Right forelimb (tissue), 1 donor: ENCODE data around the gene ELP1.

Source experiments
- DNase-seq: peaks from one replicate; pipeline ENCODE4 v3.0.0-alpha.2; 2018

Gene ELP1

DNA sequence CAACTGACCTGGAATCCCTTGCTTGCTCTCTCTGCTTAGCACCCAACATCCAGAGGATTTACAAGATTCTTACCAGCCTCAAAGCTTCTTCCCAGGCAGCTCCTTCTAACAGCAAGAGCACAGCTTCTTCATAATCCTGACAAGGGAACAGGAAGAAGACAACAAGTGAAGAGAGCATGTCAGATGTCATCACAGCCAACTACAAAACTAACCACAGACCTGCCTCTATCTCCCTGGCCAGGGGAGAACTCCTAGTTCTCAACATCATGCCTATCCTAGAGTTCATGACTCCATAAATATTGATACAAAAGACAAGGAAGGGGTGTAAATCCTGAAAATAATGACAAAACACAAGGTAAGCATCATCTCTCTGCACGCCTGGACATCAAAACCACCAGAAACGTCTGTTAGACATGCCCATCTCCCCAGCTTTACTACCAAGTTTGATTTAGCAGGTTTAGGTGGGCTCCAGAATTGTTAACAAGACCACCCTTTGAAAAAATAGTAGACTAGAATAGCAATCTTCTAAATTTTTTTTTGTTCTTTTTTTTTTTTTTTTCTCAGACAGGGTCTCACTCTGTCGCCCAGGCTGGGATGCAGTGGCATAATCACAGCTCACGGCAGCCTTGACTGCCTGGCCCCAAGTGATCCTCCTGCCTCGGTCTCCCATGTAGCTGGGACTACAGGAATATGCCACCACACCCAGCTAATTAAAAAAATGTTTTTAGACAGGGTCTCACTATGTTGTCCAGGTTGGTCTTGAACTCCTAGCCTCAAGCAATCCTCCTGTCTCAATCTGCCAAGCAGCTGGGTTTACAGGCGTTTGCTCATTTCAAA is 51.7 kb downstream of the ELP1 start:
- DNase-seq, result no peak

DNA sequence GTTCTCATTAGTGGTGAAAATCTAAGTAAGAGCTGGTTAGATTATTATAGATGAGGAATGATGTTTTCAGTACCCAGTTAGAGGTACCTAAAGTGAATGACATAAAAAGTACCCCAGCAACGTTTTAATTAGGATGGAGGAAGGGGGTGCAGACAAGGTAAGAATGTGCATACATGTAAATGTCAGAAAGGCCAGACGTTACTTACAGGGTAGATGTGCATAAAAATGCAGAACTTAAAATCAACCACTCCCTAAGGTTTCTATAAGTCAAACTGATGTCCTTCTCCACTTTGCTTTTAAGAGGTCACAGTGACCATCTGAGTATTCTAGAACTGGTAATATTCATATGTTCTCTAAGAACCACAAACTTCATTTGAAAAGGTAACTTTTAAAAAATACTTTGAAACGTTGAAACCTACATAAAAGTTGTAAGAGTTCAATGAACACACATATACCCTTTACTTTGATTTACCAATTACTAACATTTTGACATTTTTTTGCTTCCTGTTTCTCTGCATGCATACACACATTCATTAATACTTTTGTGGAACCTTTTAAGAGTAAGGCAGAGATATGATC is 53.1 kb downstream of the ELP1 start:
- no peak for DNase-seq

DNA sequence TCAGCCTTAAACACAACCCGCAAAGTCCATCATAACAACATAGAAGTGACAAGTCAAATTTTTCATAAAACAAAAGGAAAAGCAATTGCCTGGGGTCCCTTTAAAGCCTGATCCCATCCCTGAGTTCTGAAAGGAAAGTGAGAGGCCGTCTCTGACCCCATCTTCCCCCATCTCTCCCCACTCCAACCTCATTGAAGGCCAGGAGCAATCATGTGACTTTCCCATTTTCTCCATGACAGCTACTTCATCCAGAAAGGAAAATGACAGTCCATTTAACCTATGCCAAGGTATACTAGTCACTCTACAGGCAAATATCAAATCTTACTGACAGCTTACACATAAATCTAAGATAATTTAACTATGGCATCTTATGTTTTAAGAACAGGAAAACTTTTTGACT is 56.4 kb downstream of the ELP1 start:
- DNase-seq, result no peak

DNA sequence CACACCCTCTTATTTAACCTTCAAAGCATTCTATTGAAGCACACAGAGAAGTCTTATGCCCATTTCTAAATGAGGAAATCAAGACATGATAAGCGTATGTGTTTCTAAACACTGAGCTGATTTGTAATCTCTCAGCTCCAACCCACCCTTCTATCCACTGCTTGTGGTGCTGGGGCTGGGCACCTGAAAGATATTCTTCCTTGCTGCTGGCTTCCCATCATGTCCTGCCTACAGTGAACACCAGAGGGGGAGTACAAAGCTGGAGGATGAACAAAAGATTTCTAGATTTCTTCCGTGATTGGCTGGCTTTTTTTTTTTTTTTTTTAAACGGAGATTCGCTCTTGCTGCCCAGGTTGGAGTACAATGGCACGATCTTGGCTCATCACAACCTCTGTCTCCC is 57.5 kb downstream of the ELP1 start:
- DNase-seq, result no peak

DNA sequence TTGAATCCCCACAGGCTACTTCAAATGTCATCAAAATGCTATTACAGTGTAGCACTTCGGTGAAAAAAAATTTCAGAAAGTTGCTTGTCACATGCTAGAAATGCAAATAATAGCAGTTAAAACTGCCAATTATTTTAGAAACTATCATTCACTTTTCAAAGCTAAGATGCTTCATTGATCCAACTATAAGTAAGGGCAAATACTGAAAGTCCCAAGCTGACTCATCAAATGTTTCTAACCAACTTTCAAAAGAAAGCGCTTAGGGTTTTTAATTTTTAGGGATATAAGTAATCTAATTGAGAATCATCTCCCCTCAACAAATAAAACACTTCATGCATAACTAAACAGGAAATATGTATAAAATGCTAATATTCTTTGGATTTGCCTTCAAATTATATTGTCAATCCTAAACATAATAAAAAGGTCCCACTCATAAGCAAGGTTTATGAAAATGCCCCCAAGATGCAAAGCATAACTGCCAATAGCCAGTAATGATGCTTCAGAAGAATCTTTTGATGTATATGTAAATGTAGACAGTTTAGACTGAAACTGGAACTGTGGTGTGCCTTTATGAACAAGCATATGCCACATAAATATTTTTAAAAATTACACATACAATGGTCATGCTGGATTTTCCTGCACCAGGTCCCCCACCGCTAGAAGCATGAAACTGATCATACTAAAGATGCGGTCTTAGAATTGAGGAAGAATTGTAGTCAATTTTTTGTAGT is 59.7 kb downstream of the ELP1 start:
- DNase-seq, result no peak

DNA sequence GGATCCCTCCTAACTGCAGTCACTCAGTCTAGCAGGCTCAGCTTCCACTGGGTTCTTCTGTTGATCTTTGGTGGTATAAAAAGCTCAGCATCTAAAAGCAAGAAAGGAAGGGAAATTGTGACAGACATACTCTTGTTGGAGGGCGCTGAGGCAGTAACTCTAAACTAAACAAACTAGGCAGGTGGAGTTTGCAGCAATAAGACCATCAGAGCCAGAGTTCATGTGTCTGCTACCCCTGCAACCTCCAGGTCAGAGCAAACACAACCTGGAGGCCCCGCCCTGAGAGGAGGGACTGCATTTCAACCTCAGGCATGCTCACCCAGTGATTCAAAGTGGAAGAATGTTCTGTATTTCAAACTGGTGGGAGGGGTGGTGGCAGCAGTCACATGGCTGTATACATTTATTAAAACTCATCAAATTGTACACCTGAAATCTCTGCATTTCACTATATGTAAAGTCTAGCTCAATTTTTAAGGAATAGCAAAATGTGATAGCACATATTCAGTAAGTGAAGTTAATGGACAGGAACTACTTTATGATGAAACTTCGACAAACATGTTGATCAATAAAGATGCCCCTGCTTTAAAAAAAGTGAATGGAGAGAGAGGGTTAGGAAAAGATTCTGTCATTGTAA is 64.7 kb downstream of the ELP1 start:
- no peak for DNase-seq

DNA sequence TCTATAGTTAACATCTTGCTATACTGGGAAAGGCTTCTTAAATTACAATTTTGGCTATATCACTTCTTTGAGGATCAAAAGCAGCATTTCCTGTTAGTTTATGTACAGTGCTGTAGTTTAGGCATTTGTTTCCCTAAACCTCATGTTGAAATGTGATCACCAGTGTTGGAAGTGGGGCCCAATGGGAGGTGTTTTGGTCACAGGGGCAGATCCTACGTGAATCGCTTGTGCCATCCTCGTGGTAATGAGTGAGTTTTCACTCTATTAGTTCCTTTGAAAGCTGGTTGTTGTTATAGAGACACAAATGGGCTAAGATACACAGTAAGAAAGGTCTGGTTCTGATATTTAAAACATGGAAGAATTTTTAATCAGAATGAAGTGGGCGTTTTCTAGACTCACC is 66.1 kb downstream of the ELP1 start:
- DNase-seq, result no peak

DNA sequence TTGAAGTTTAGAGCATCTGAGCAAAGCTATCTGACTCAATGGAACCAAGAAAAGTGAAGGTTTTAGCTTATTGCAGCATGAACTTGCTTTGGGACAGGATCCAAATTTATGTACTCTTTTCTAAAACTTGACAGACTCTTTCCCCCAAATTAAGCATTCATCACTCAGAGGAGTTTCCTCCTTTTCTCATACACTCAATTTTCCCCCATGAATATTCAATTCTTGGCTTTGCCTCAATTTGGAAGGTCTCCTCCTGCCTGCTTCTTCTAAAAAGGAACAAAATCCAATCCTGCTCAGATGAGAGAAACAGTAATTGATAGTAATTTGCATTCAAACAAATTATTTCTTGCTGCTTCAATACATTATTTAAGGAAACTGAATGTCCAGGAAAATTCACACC is 66.8 kb downstream of the ELP1 start:
- no peak for DNase-seq

DNA sequence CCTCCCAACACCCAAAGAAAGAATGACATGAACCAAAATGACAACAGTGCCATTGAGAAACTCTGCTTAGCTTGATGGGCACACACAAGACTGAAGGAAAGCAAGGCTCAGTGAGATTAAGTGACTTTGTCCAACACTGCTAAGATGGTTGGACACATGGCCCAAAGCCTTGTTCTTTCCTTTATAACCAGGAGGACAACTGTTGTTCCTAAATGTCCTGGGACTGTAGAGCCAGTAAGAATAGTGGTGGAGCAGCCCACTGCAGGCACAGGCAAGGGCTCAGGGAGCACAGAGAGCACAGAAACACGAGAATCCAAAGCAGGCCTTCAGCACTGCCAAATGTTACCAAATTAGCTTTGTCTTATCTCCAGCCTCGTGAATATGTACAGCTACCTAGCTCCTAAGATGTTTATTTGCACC is 67.9 kb downstream of the ELP1 start:
- no peak for DNase-seq

DNA sequence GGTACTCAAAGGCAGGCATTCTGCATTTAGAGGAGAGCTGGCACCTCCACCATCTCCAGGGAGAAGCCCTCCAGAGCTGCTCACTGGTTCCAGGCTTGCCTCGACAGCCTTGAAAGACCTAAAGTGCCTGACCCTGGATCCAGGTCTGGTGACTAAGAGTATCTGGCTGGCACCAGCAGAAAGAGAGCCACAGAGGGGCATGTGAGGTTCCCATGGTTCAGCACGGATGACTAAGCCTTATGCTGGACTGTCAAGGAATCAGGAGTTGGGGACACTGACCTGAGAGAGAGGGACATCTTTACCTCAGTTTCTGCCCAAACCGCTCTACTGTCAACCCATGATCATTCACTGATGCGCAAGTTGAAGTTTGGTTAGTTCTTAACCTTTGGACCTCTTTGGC is 68.9 kb downstream of the ELP1 start:
- DNase-seq, result no peak

DNA sequence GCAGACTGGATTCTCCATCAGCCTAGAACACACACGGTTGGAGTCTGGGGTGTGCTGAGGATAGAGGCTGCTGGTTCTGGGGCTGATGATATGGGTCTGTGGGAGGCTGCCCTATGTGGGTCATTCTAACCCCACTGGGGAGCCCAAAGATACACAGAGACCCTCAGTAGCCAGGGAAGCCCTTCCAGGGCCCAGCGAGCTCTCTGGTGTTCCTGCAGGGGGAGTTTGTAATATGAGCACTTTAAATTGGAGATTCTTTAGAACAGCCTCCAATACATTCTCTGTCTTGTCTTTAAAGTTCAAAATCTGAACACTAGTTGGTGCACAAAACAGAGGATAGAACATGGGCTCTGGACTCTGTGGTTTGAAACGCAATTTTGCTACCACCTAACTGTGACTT is 69.5 kb downstream of the ELP1 start:
- no peak for DNase-seq

DNA sequence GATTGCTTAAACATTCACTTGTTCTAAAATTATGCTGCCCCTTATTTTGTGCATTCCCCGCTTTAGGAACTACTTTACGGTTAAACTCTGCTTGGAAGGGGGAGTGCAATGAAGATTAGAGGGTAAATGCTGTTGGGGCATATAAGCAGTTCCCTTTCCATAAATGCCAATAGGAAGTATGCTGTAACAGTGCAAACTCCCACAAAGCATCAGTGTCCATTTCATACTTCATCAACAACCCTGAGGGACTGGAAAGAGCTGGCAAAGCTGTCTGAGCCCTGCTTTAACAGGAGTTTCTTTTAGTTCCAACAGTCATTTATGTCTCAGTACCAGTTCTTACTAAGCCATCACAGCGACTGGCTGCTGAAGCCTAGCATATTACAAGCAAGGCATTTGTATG is 70.0 kb downstream of the ELP1 start:
- DNase-seq, result no peak

DNA sequence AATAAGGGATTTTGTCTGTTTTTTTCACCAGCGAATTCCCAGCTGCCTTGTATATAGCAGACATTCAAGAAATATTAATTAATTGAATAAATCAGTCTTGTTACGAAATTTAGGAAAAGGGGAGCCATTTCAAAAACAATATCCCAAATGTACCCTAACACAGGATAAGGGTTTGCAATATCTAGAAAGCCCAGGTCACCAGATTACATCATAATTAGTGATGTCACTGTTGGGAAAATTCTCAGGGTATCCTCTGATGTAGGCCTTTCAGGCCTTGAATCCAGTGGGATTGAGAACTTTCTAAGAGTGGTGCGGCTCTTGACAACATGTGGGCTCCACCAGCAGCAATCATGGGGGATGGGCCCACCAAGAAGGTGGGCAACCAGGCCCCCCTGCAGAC is 71.9 kb downstream of the ELP1 start, which contains the start of gene ACTL7A:
TSS of gene ACTL7A (plus strand) at position 270 of the 400 bp plus-strand sequence. CDS start at position 327, 57 bp downstream.
- no peak for DNase-seq

DNA sequence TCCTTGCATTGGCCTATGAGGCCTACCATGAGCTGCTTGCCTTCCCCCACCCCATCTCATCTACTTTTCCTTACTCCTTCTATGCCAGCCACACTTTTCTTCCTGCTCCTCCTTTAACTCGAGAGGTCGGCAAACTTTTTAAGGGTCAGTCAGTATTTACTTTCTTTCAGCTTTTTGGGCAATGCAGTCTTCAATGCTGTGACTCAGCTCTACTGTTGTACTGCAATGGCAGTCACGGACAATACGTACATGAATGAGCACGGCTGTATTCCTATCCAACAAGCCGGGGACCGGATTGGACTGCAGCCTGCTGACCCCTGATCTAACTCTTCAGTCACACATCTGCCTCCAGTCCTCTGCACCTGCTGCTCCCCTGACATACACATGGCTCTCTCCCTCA is 72.5 kb downstream of the ELP1 start:
- no peak for DNase-seq

DNA sequence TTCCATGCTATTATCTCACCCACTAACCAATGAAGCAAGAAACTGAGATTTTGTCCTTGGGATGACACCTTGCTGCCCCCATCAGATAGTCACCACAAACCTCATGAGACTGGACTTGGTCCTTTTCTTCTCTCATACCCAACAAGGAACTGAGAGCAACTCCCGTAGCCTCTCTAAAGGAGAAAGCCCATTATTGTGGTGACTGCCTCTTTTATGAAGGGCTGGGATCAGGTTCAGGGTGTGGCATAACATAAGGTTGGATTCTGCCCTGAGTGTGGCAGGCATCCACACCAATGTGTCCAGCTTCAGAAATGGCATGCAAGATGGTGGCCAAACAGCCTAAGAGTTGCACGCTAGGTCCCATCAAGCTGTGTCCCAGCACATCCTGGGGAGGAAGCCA is 73.2 kb downstream of the ELP1 start:
- no peak for DNase-seq

DNA sequence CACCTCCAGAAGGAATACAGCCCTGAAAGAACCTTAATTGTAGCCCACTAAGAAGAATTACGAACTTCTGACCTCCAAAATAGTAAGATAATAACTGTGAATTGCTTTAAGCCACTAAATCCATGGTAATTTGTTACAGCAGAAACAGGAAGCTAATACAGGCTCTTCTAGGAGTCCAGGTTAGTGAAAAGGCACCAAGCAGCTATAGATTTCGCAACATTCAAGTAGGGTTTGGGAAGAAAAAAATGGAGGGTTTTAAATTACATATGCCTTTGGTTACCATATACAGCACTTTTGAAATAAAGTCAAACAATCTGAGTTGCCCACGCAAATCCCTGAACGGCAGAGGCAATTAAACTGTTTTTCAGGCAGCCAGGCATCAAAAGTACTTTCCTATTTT is 73.6 kb downstream of the ELP1 start:
- DNase-seq, result no peak

DNA sequence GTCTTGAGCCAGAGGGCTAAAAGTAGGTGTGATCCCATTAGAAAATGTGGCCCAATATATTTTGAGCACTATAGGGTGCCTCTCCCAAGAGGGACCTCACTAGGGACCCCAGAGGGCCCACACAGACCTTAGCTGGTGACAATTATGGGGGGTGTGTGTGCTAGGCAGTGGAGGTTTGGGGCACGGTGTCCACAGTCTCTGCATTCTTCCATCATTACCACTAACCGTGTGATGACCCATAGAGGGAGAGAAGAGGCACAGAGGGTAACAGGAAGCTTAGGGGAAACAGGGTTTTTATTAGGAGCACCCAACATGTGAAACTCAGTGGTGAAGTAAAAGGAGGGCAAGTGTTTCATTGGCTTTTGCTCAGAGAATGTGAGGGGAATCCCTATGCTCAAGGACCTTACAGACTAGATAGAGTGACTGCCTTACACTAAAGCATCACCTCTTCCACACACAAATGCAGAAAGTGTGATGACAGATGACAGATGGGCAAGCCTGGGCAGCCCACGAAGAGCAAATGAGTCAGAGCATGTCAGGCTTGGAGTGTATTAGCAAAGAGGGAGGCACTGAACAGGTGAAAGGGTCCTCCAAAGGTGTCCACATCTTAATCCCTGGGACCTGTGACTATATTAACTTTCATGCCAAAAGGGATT is 74.3 kb downstream of the ELP1 start:
- DNase-seq, result no peak

DNA sequence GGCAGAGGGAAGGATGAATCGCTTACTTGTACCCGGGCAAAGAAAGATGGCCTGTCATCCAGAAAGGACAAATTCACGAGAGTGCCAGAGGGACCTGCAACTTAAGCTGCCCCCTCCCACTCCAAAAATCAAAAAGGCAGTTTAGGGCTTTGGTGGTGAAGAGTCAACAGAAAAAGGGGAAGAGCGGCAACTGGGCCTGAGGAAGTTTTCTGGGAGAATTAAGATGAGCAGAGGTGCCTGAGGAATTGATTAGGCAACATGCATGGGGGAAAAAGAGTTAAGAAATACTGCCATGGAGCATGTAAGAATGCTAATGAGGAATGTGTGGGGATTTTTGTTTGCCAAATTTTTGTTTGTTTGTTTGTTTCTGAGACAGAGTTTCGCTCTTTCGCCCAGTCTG is 76.4 kb downstream of the ELP1 start:
- no peak for DNase-seq

DNA sequence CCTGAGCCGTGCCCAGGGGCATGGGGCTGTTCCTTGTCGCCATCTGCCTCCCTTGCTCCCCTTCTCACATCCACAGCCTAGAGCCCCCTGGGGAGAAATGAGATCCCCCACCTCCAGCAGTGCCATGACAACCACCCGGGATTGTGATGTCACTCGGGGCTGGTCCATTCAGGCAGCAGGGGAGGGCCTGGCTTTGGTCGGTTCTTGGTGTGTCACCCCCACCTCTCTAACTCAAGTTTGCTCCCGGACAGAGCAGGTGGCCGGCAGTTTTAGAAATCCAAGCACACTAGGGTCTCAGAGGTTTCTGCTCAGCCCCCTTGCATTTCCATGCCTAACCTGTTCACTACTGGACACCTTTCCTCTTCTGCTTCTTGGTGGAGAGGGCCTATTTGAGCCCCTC is 78.0 kb downstream of the ELP1 start, which contains the start of gene ACTL7B:
TSS of gene ACTL7B (minus strand) at position 99 of the 400 bp plus-strand sequence. CDS start at position 43, 56 bp downstream.
- no peak for DNase-seq

DNA sequence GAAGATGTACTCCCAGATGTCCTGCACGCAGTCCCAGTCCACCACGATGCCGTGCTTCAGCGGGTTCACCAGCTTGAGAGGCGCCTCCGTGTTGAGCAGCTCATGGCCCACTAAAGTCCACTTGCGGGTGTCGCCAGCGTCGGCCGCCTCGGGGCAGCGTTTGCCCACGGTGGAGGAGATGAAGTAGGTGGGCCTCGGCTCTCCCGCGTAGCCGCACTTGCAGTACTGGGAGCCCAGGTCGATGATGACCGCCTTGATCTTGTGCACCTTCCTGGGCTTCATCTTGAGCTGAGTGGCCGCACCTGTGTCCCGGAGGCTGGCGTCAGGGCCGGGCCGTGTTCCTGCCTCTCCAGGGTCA is 78.4 kb downstream of the ELP1 start:
- DNase-seq, result no peak

DNA sequence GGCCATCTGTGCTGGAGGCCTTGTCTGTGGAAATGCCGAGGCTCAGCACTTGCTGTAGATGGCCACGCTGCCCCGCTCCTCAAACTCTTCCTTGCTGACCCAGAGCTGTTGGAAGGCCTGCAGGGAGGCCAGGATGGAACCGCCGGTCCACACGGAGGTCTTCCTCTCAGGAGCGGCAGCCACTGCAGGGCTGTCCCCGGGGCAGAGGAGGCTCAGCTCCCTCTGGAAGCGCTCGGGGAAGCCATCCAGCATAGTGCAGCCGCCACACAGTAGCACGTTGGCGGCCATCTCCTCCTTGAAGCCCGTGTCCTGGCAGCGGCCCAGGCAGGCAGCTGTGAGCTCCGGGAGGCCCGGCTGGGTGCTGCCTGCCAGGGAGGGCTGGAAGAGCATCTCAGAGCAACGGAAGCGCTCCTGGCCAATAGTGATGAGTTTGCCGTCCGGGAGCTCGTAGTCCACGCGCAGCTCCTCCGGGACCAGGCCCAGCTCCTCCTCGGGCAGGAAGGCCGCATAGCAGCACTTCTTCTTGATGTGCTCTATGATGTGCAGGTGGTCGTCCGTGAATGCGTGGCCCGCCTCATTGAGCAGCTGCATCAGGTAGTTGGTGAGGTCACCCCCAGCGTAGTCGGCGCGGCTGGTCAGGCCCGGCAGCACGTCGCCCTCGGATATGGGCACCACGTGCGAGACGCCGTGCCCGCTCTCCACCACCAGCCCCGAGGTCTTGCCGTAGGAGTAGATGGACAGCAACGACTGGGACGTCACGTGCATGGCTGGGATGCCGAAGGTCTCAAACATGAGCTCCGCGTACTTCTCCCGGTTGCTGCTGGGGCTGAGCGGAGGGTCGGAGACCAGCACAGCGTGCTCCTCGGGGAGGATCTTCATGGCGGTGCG is 79.0 kb downstream of the ELP1 start:
- DNase-seq, result no peak

DNA sequence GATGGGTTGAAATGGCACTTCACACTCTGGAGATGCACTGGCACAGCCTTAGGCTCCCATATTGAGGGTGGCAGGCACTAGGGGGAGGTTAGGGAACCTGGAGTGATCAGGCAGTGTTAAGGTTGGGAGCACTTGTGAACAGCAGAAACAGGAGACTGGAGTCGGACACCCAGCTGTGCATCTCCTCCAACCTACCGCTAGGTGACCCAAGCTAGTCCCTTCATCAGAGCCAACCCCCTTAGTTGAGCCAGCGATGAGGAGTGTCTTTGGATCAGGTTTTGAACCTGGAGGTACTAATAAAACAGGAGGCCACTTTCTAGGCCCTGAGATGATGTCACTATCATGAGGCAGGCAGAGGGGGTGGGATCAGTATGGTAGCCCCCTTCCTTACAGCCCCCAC is 79.8 kb downstream of the ELP1 start:
- DNase-seq, result no peak
